Prostate gland (tissue), 2 donors: ENCODE results near the gene TBC1D30.

Source experiments
- CTCF ChIP-seq, 4 experiments: fragments of 200-600 bp in 2 of 4; fragments of 450-650 bp in 2 of 4; sonication (generic) in 2 of 4; IDR thresholded peaks; 1 replicate in 3 of 4; 2 replicates in 1 of 4; pipeline ENCODE4 v1.5.1; 2016 to 2019; ENCODE audit warnings: antibody characterized with exemption in 4 of 4, mild to moderate bottlenecking in 2 of 4, moderate library complexity in 2 of 4
- POLR2A ChIP-seq: fragments of 450-650 bp; IDR thresholded peaks from one replicate; pipeline ENCODE4 v1.6.1; 2016; ENCODE audit warnings: antibody characterized with exemption, mild to moderate bottlenecking

GRCh38 chr12:64813723-64814122 is 10.7 kb upstream of the TBC1D30 start:
- TF ChIP-seq CTCF (IDR thresholded peaks at IDR 0.05) (no peak), POLR2A (no peak)
